H9 (cell line): ENCODE results near the gene RASGRP4. TPM values are rescaled to one million over a fixed set of nuclear protein-coding genes. Genes with fewer than 3 reads are reported as not detected.
A peak's percentile ranks its signal among the peaks of the same experiment; 100 is the strongest.

Experiments
- DNase-seq: peaks from one replicate; pipeline ENCODE4 v3.0.0-alpha.2; 2017
- H2AFZ ChIP-seq: one replicate; pipeline ENCODE4 v1.6.1; 2013; ENCODE audit warnings: mild to moderate bottlenecking, low read length, control low read depth, moderate library complexity
- H2AK5ac ChIP-seq: 2 replicates; pipeline ENCODE4 v1.6.1; 2013; ENCODE audit warnings: low read length, control low read depth, mixed read lengths; ENCODE audit not compliant: insufficient read length
- H2BK120ac ChIP-seq: one replicate; pipeline ENCODE4 v1.6.1; 2013; ENCODE audit warnings: low read depth, mild to moderate bottlenecking, low read length, control low read depth, inconsistent platforms; ENCODE audit not compliant: poor library complexity, severe bottlenecking
- H2BK12ac ChIP-seq: 2 replicates; pipeline ENCODE4 v1.6.1; 2013; ENCODE audit warnings: low read length, control low read depth, mixed read lengths, low read depth; ENCODE audit not compliant: insufficient read length
- H2BK15ac ChIP-seq: 2 replicates; pipeline ENCODE4 v1.6.1; 2013; ENCODE audit warnings: low read depth, low read length, control low read depth
- H2BK20ac ChIP-seq: one replicate; pipeline ENCODE4 v1.6.1; 2013; ENCODE audit warnings: low read depth, mild to moderate bottlenecking, low read length, control low read depth, inconsistent platforms; ENCODE audit not compliant: poor library complexity, severe bottlenecking
- H2BK5ac ChIP-seq: 2 replicates; pipeline ENCODE4 v1.6.1; 2013; ENCODE audit warnings: low read length, control low read depth, mixed read lengths; ENCODE audit not compliant: insufficient read length
- H3K14ac ChIP-seq: 2 replicates; pipeline ENCODE4 v1.6.1; 2013; ENCODE audit warnings: low read length, control low read depth; ENCODE audit not compliant: insufficient read depth
- H3K18ac ChIP-seq: 2 replicates; pipeline ENCODE4 v1.6.1; 2013; ENCODE audit warnings: low read depth, mild to moderate bottlenecking, mixed read lengths, low read length, control low read depth; ENCODE audit not compliant: insufficient read length
- H3K23ac ChIP-seq: 2 replicates; pipeline ENCODE4 v1.6.1; 2013; ENCODE audit warnings: low read length, control low read depth, mixed read lengths, low read depth; ENCODE audit not compliant: insufficient read length
- H3K23me2 ChIP-seq: 2 replicates; pipeline ENCODE4 v1.6.1; 2013; ENCODE audit warnings: low read depth, mild to moderate bottlenecking, mixed read lengths, low read length, control low read depth; ENCODE audit not compliant: insufficient read length, poor library complexity, severe bottlenecking
- H3K27ac ChIP-seq: 2 replicates; pipeline ENCODE4 v1.5.1; 2013; ENCODE audit warnings: low read length, control low read depth, mixed read lengths, low read depth; ENCODE audit not compliant: insufficient read length
- H3K27me3 ChIP-seq: 2 replicates; pipeline ENCODE4 v1.6.1; 2013; ENCODE audit warnings: low read length, control low read depth, inconsistent platforms; ENCODE audit not compliant: insufficient read depth
- H3K4ac ChIP-seq: 2 replicates; pipeline ENCODE4 v1.6.1; 2013; ENCODE audit warnings: low read depth, mild to moderate bottlenecking, control low read depth, inconsistent platforms, low read length, moderate library complexity
- H3K4me1 ChIP-seq: 2 replicates; pipeline ENCODE4 v1.6.1; 2013; ENCODE audit warnings: low read length, control low read depth, inconsistent platforms; ENCODE audit not compliant: insufficient read depth
- H3K4me2 ChIP-seq: 2 replicates; pipeline ENCODE4 v1.6.1; 2013; ENCODE audit warnings: low read length, control low read depth, mixed read lengths; ENCODE audit not compliant: insufficient read length, insufficient read depth
- H3K56ac ChIP-seq: 2 replicates; pipeline ENCODE4 v1.6.1; 2013; ENCODE audit warnings: low read depth, mild to moderate bottlenecking, mixed read lengths, low read length, control low read depth; ENCODE audit not compliant: insufficient read length
- H3K79me1 ChIP-seq: 2 replicates; pipeline ENCODE4 v1.6.1; 2013; ENCODE audit warnings: low read depth, mild to moderate bottlenecking, moderate library complexity, low read length, control low read depth, inconsistent platforms; ENCODE audit not compliant: insufficient read depth, poor library complexity, severe bottlenecking
- H3K79me2 ChIP-seq: 2 replicates; pipeline ENCODE4 v1.6.1; 2013; ENCODE audit warnings: low read length, control low read depth, inconsistent platforms; ENCODE audit not compliant: insufficient read depth
- H3K9ac ChIP-seq: 2 replicates; pipeline ENCODE4 v1.6.1; 2013; ENCODE audit warnings: low read length, control low read depth, mixed read lengths; ENCODE audit not compliant: insufficient read length; ENCODE audit errors: extremely low read depth
- H3K9me3 ChIP-seq: one replicate; pipeline ENCODE4 v1.6.1; 2013; ENCODE audit warnings: low read depth, low read length, inconsistent platforms; ENCODE audit not compliant: control insufficient read depth
- H3T11ph ChIP-seq: one replicate; pipeline ENCODE4 v1.6.1; 2013; ENCODE audit warnings: mild to moderate bottlenecking, low read length, control low read depth, inconsistent platforms
- H4K20me1 ChIP-seq: one replicate; pipeline ENCODE4 v1.6.1; 2013; ENCODE audit not compliant: control insufficient read depth, insufficient read length, insufficient read depth
- H4K5ac ChIP-seq: 2 replicates; pipeline ENCODE4 v1.6.1; 2013; ENCODE audit warnings: low read depth, mild to moderate bottlenecking, mixed read lengths, low read length, control low read depth; ENCODE audit not compliant: insufficient read length
- H4K8ac ChIP-seq: replicated peaks from 2 replicates; pipeline ENCODE4 v1.6.1; 2013; ENCODE audit warnings: low read length, control low read depth, mixed read lengths, low read depth; ENCODE audit not compliant: insufficient read length
- H4K91ac ChIP-seq: 2 replicates; pipeline ENCODE4 v1.6.1; 2013; ENCODE audit warnings: low read depth, mild to moderate bottlenecking, moderate library complexity, mixed read lengths, low read length, control low read depth; ENCODE audit not compliant: insufficient read length
- H3K27ac Mint-ChIP-seq, 3 experiments: 2 replicates in 2 of 3; 3 replicates in 1 of 3; pipeline ENCODE4 v1.8.0; 2020 to 2021; ENCODE audit warnings: mixed read lengths in 3 of 3, mild to moderate bottlenecking in 1 of 3, moderate library complexity in 1 of 3
- H3K27me3 Mint-ChIP-seq: 2 replicates; pipeline ENCODE4 v1.8.0; 2021; ENCODE audit warnings: low read depth, mild to moderate bottlenecking, moderate library complexity, mixed read lengths
- H3K36me3 Mint-ChIP-seq, 3 experiments: 2 replicates in 2 of 3; 3 replicates in 1 of 3; pipeline ENCODE4 v1.8.0; 2020 to 2021; ENCODE audit warnings: low read depth in 3 of 3, mixed read lengths in 3 of 3; ENCODE audit not compliant: insufficient read depth in 1 of 3
- H3K4me1 Mint-ChIP-seq, 2 experiments: 2 replicates each; pipeline ENCODE4 v1.8.0; 2020; ENCODE audit warnings: mixed read lengths in 2 of 2
- H3K4me3 Mint-ChIP-seq, 2 experiments: 2 replicates in 1 of 2; 3 replicates in 1 of 2; pipeline ENCODE4 v1.8.0; 2020 to 2021; ENCODE audit warnings: mild to moderate bottlenecking in 2 of 2, mixed read lengths in 2 of 2, moderate library complexity in 1 of 2
- H3K9me3 Mint-ChIP-seq, 2 experiments: 2 replicates in 1 of 2; 3 replicates in 1 of 2; pipeline ENCODE4 v1.8.0; 2020; ENCODE audit warnings: mild to moderate bottlenecking in 2 of 2, mixed read lengths in 2 of 2, moderate library complexity in 1 of 2
- WGBS: extraction: QIAGEN DNeasy Blood & Tissue Kit; methylation state at CpG from one replicate; pipeline ENCODE4 v1.1.7; 2013; ENCODE audit warnings: missing lambda C conversion rate, low lambda C conversion rate, mixed read lengths; ENCODE audit not compliant: insufficient read length; ENCODE audit errors: extremely low coverage; 5-methylcytosine and 5-hydroxymethylcytosine counted together
- total RNA-seq: library from RNA; stranded (reverse); gene quantifications from 2 replicates; pipeline ENCODE4 v1.2.1, GENCODE V29; 2021
- TF ChIP-seq, protein P1 (sequence below): fragments of 200-600 bp; sonication (generic); conservative IDR thresholded peaks from 3 replicates; pipeline ENCODE4 v1.8.0; 2021; ENCODE audit warnings: antibody characterized with exemption, mild to moderate bottlenecking

RASGRP4 gene
- total RNA-seq, 1 experiment from 2014 or later = 0.28 TPM

DNA sequence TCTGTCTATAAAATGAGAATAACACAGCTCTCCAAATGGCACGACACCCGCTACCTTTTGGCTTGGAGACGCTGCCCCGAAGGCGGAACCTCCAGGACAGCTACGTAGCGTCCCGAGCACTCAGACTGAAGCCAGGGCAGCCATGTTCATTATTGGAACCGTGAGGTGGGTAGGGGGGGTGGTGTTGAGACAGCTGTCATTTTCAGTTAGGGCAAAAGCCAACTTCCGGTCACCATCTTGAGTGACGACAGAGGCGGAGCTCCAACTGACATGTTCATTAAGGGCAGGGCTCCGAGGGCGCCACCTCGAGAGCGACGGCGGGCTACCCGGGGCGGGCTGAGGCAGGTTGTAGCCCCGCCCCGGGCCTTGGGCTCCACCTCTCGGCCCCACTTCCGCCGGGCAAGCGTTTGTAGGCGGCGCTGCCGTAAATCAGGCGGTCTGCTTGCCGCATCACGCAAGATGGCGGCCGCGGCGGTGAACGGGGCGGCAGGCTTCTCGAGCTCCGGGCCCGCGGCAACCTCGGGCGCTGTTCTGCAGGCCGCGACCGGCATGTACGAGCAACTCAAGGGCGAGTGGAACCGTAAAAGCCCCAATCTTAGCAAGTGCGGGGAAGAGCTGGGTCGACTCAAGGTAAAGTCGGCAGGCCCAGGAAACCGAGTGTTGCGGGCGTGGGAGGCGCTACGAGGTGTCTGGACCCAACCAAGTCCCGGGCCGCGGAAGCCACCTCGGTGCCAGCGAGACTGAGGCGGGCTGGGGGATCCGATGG lies 51.5 kb downstream of the RASGRP4 start, which contains the start of gene PSMD8:
TSS of gene PSMD8 (plus strand) at position 240 of the 766 bp plus-strand sequence. CDS start at position 271, 31 bp downstream.
- no peak within 1 kb of the TSS for H2BK120ac ChIP-seq
- Mint-ChIP-seq H3K27me3 (peaks cover 30% of the 10 kb centered on the region), H3K27ac (peak within 1 kb of the TSS; percentile 80 to 99 (median 96)), H3K4me1 (peaks cover 14 to 18% of the 10 kb centered on the region in 2 experiments), H3K9me3 (no peaks in the 10 kb centered on the region), H3K4me3 (peak within 1 kb of the TSS; percentile 99), H3K36me3 (peaks cover 12 to 23% (median 14%) of the 10 kb centered on the region in 3 experiments; a peak in 6 of 7 replicates)
- H3K18ac ChIP-seq = peak within 1 kb of the TSS; percentile 88
- peak within 1 kb of the TSS; percentile 37 for H3K27ac ChIP-seq
- H3K27me3 ChIP-seq = no peaks in the 10 kb centered on the region
- H4K8ac ChIP-seq = no peak within 1 kb of the TSS
- no peak within 1 kb of the TSS for H2BK12ac ChIP-seq
- H2BK15ac ChIP-seq = no peak within 1 kb of the TSS
- H2AFZ ChIP-seq = no peak within 1 kb of the TSS
- no peaks in the 10 kb centered on the region for H3K4me1 ChIP-seq
- H3K9ac ChIP-seq = peak within 1 kb of the TSS; percentile 96
- H4K20me1 ChIP-seq = peaks cover 3% of the 10 kb centered on the region
- H3K23ac ChIP-seq = no peak within 1 kb of the TSS
- H2BK5ac ChIP-seq = no peak within 1 kb of the TSS
- no peak within 1 kb of the TSS for H2BK20ac ChIP-seq
- no peak within 1 kb of the TSS for H3K4ac ChIP-seq
- peaks cover 16% of the 10 kb centered on the region; the same call in 1 of the 2 replicates for H3K79me2 ChIP-seq
- H3K23me2 ChIP-seq = peaks cover 12% of the 10 kb centered on the region
- peaks cover 12% of the 10 kb centered on the region for H3K79me1 ChIP-seq
- no CpG with 5 or more reads among the region's 65 CpGs for WGBS
- H3T11ph ChIP-seq = no peak within 1 kb of the TSS
- H2AK5ac ChIP-seq = no peak within 1 kb of the TSS
- H4K5ac ChIP-seq = no peak within 1 kb of the TSS
- peak; percentile 99 for DNase-seq
- peak within 1 kb of the TSS; percentile 92 for H3K4me2 ChIP-seq
- no peak within 1 kb of the TSS for H4K91ac ChIP-seq
- TF ChIP-seq, protein P1, sequence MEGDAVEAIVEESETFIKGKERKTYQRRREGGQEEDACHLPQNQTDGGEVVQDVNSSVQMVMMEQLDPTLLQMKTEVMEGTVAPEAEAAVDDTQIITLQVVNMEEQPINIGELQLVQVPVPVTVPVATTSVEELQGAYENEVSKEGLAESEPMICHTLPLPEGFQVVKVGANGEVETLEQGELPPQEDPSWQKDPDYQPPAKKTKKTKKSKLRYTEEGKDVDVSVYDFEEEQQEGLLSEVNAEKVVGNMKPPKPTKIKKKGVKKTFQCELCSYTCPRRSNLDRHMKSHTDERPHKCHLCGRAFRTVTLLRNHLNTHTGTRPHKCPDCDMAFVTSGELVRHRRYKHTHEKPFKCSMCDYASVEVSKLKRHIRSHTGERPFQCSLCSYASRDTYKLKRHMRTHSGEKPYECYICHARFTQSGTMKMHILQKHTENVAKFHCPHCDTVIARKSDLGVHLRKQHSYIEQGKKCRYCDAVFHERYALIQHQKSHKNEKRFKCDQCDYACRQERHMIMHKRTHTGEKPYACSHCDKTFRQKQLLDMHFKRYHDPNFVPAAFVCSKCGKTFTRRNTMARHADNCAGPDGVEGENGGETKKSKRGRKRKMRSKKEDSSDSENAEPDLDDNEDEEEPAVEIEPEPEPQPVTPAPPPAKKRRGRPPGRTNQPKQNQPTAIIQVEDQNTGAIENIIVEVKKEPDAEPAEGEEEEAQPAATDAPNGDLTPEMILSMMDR = peak; percentile 37; the same call in 1 of the 3 replicates
- H3K56ac ChIP-seq = no peak within 1 kb of the TSS
- no peaks in the 10 kb centered on the region for H3K9me3 ChIP-seq
- peak within 1 kb of the TSS; percentile 94 for H3K14ac ChIP-seq
